A549 (cell line): ENCODE measurements around the gene ARID5B. TPM values are rescaled to one million over a fixed set of nuclear protein-coding genes. Genes with fewer than 3 reads are reported as not detected.

Source experiments
- ATAC-seq, 2 experiments: fragments of 200-7000 bp in 1 of 2; fragments of >200 bp in 1 of 2; cut with Nextera tagmentation in 1 of 2; cut with Tn5 transposase in 1 of 2; 3 replicates each; pipeline versions ENCODE4 v1.8.0 to v1.9.1; 2018 to 2020; ENCODE audit warnings: mild to moderate bottlenecking in 1 of 2, moderate library complexity in 1 of 2
- CTCF ChIA-PET: fragments of 300-600 bp; sonication (Branson Sonifier 250); formaldehyde crosslinking; extraction: SDS; loops from one replicate; lab custom pipeline; 2021; ENCODE audit warnings: antibody characterized with exemption, inconsistent platforms; lab: Yijun Ruan, JAX
- POLR2A ChIA-PET: fragments of 350-600 bp; formaldehyde crosslinking; extraction: SDS; loops from one replicate; lab custom pipeline; 2021; ENCODE audit warnings: antibody characterized with exemption, inconsistent platforms; lab: Yijun Ruan, JAX
- DNase-seq, 2 experiments: peaks; one replicate each; pipeline versions ENCODE4 v3.0.0 to v3.0.0-alpha.2; 2011 to 2016; ENCODE audit warnings: low read depth in 1 of 2, low spot score in 1 of 2
- FAIRE-seq: peaks from 2 replicates; lab custom pipeline; 2011; peaks lifted over from hg19 to GRCh38; lab: Jason Lieb, UNC
- H3K27ac ChIP-seq, 2 experiments: fragments of >200 bp; sonication (Bioruptor Twin); formaldehyde crosslinking; 3 replicates each; pipeline ENCODE4 v1.5.1; 2016 to 2017
- H3K4me1 ChIP-seq: fragments of >200 bp; sonication (Bioruptor Twin); formaldehyde crosslinking; 3 replicates; pipeline ENCODE4 v1.6.1; 2016
- H3K4me2 ChIP-seq: fragments of >200 bp; sonication (Bioruptor Twin); formaldehyde crosslinking; 3 replicates; pipeline ENCODE4 v1.6.1; 2016
- H3K4me3 ChIP-seq: fragments of >200 bp; sonication (Bioruptor Twin); formaldehyde crosslinking; 3 replicates; pipeline ENCODE4 v1.5.1; 2016
- H3K9me3 ChIP-seq: fragments of >200 bp; sonication (Bioruptor Twin); formaldehyde crosslinking; 3 replicates; pipeline ENCODE4 v1.6.1; 2016
- BHLHE40 ChIP-seq: IDR thresholded peaks from 2 replicates; pipeline ENCODE4 v1.6.1; 2012; ENCODE audit warnings: low read depth, low read length, inconsistent platforms
- CBX2 ChIP-seq: fragments of 200-600 bp; sonication (generic); IDR thresholded peaks from 2 replicates; pipeline ENCODE4 v1.6.1; 2016; ENCODE audit warnings: low read depth, mild to moderate bottlenecking, borderline replicate concordance
- CEBPB ChIP-seq, 2 experiments: fragments of >200 bp in 1 of 2; sonication (Bioruptor Twin) in 1 of 2; formaldehyde crosslinking in 1 of 2; IDR thresholded peaks; 2 replicates each; pipeline ENCODE4 v1.6.1; 2012 to 2016
- E2F6 ChIP-seq: IDR thresholded peaks from 2 replicates; pipeline ENCODE4 v1.6.1; 2012; ENCODE audit warnings: low read depth, borderline replicate concordance
- EHF ChIP-seq: fragments of 250-450 bp; sonication (Bioruptor Pico); IDR thresholded peaks from 2 replicates; pipeline ENCODE4 v1.5.0; 2020; ENCODE audit warnings: mild to moderate bottlenecking
- EHMT2 ChIP-seq: fragments of 200-600 bp; sonication (generic); IDR thresholded peaks from 2 replicates; pipeline ENCODE4 v1.6.1; 2016; ENCODE audit warnings: antibody characterized with exemption, low read depth, mild to moderate bottlenecking, moderate library complexity
- FOSL2 ChIP-seq, 2 experiments: fragments of 450-650 bp in 1 of 2; fragments of >200 bp in 1 of 2; sonication (Bioruptor Twin) in 1 of 2; formaldehyde crosslinking; IDR thresholded peaks; 2 replicates each; pipeline versions ENCODE4 v1.5.0 to v1.6.1; 2016 to 2020; ENCODE audit warnings: mild to moderate bottlenecking in 1 of 2, moderate library complexity in 1 of 2
- GATA3 ChIP-seq: IDR thresholded peaks from 2 replicates; pipeline ENCODE4 v1.6.1; 2012; ENCODE audit warnings: borderline replicate concordance
- HEYL ChIP-seq: fragments of 250-450 bp; sonication (Bioruptor Pico); IDR thresholded peaks from 2 replicates; pipeline ENCODE4 v1.8.0; 2021; ENCODE audit warnings: mild to moderate bottlenecking, moderate library complexity
- HOXA7 ChIP-seq: fragments of 250-450 bp; sonication (Bioruptor Pico); IDR thresholded peaks from 2 replicates; pipeline ENCODE4 v1.5.0; 2020; ENCODE audit warnings: mild to moderate bottlenecking, moderate library complexity
- JUNB ChIP-seq: fragments of >200 bp; sonication (Bioruptor Twin); formaldehyde crosslinking; IDR thresholded peaks from 2 replicates; pipeline ENCODE4 v1.6.1; 2016
- KDM1A ChIP-seq: fragments of 200-600 bp; sonication (generic); IDR thresholded peaks from 2 replicates; pipeline ENCODE4 v1.6.1; 2016; ENCODE audit warnings: low read depth, mild to moderate bottlenecking
- KDM5A ChIP-seq: fragments of 200-600 bp; sonication (generic); IDR thresholded peaks from 2 replicates; pipeline ENCODE4 v1.6.1; 2016; ENCODE audit warnings: antibody characterized with exemption, mild to moderate bottlenecking
- MAX ChIP-seq: IDR thresholded peaks from 2 replicates; pipeline ENCODE4 v1.6.1; 2012
- MAZ ChIP-seq: fragments of 150-350 bp; IDR thresholded peaks from 2 replicates; pipeline ENCODE4 v1.6.1; 2014; ENCODE audit warnings: antibody characterized with exemption, low read depth, low read length, borderline replicate concordance
- NPAS2 ChIP-seq: fragments of 250-450 bp; sonication (Bioruptor Pico); IDR thresholded peaks from 2 replicates; pipeline ENCODE4 v1.8.0; 2022; ENCODE audit warnings: mild to moderate bottlenecking, moderate library complexity, borderline replicate concordance
- NR3C1 ChIP-seq: fragments of >200 bp; sonication (Bioruptor Twin); formaldehyde crosslinking; IDR thresholded peaks from 3 replicates; pipeline ENCODE4 v1.6.1; 2017
- POLR2AphosphoS2 ChIP-seq: conservative IDR thresholded peaks from 2 replicates; pipeline ENCODE4 v1.6.1; 2012; ENCODE audit warnings: low read length, improper control_type of control experiment, inconsistent platforms
- RAD21 ChIP-seq, 2 experiments: fragments of >200 bp in 1 of 2; sonication (Bioruptor Twin) in 1 of 2; formaldehyde crosslinking in 1 of 2; IDR thresholded peaks in 1 of 2; conservative IDR thresholded peaks in 1 of 2; 2 replicates in 1 of 2; 3 replicates in 1 of 2; pipeline ENCODE4 v1.6.1; 2012 to 2018; ENCODE audit warnings: inconsistent platforms in 1 of 2
- RCOR1 ChIP-seq: fragments of 150-350 bp; IDR thresholded peaks from 2 replicates; pipeline ENCODE4 v1.6.1; 2014; ENCODE audit warnings: antibody characterized with exemption, low read length, low read depth
- RNF2 ChIP-seq: fragments of 200-600 bp; sonication (generic); IDR thresholded peaks from 2 replicates; pipeline ENCODE4 v1.6.1; 2016; ENCODE audit warnings: low read depth, mild to moderate bottlenecking, antibody characterized with exemption, moderate library complexity, borderline replicate concordance
- SMC3 ChIP-seq: fragments of >200 bp; sonication (Bioruptor Twin); formaldehyde crosslinking; IDR thresholded peaks from 3 replicates; pipeline ENCODE4 v1.6.1; 2018; ENCODE audit warnings: inconsistent platforms
- TFCP2L1 ChIP-seq: fragments of 250-450 bp; sonication (Bioruptor Pico); IDR thresholded peaks from 2 replicates; pipeline ENCODE4 v1.5.0; 2021; ENCODE audit warnings: mild to moderate bottlenecking
- ZC3H11A ChIP-seq: fragments of 450-650 bp; IDR thresholded peaks from 2 replicates; pipeline ENCODE4 v1.6.1; 2014; ENCODE audit warnings: antibody characterized with exemption, mild to moderate bottlenecking
- ZSCAN20 ChIP-seq: fragments of 250-450 bp; sonication (Bioruptor Pico); IDR thresholded peaks from 2 replicates; pipeline ENCODE4 v1.8.0; 2022; ENCODE audit warnings: mild to moderate bottlenecking, moderate library complexity
- WGBS: methylation state at CpG from one replicate; pipeline ENCODE4 v1.1.6; 2017; ENCODE audit errors: missing lambda C conversion rate; 5-methylcytosine and 5-hydroxymethylcytosine counted together
- polyA plus RNA-seq, 4 experiments: library from polyadenylated mRNA; depleted of rRNA in 3 of 4; stranded (reverse); fragments of >200 nt; fragmentation: RNase III in 1 of 4; extraction: RNeasy Plus Mini Kit Qiagen cat#74134 plus additional on column Dnase treatment in 1 of 4; gene quantifications; 2 replicates in 3 of 4; 3 replicates in 1 of 4; pipeline ENCODE4 v1.2.3, GENCODE V29; 2011 to 2017
- TF ChIP-seq, protein P1 (sequence below): fragments of 250-450 bp; sonication (Bioruptor Pico); IDR thresholded peaks from 2 replicates; pipeline ENCODE4 v1.5.0; 2021; ENCODE audit warnings: mild to moderate bottlenecking, moderate library complexity, borderline replicate concordance
- TF ChIP-seq, protein P2 (sequence below): fragments of >200 bp; sonication (Bioruptor Twin); formaldehyde crosslinking; IDR thresholded peaks from 2 replicates; pipeline ENCODE4 v1.6.1; 2016
- TF ChIP-seq, protein P3 (sequence below): fragments of >200 bp; sonication (Bioruptor Twin); formaldehyde crosslinking; IDR thresholded peaks from 3 replicates; pipeline ENCODE4 v1.6.1; 2016

ARID5B gene
- polyA plus RNA-seq, 2 of the 4 experiments (the other 2 are of a cell fraction): 0.75 to 1.6 TPM

DNA sequence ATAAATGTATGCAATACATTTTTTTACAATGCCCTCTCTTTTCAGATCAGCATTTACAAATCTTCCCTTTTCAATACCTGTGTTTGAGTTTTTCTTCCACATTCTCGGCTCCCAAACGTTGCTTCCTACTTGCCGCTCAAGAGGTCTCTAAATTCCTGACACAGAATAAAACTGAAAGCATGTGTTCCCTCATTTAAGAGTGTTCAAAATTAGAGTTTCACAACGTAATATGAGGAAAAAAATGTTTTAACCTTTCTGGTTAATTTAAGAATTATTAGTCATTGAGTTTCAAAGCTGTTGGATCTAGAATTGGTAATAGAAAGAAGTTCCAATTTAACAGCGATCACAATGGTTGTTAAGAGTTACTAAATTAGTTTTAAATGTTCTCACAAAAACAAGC lies 100.4 kb downstream of the ARID5B start:
- ChIA-PET POLR2A (no interaction called here), CTCF (no interaction called here)
- no peaks in the 10 kb centered on the region for H3K4me1 ChIP-seq
- no peaks in the 10 kb centered on the region for H3K9me3 ChIP-seq
- DNase-seq: no peak
- H3K4me2 ChIP-seq: no peak overlapping the region
- FAIRE-seq: no peak
- no peak overlapping the region for H3K27ac ChIP-seq
- H3K4me3 ChIP-seq: no peak overlapping the region
- WGBS: 70% methylated on average over 5 of the region's 5 CpGs
- TF ChIP-seq KDM1A (no peak), NPAS2 (CRISPR knock-in tag) (no peak), CBX2 (no peak), EHMT2 (no peak), HOXA7 (CRISPR knock-in tag) (no peak), RAD21 (conservative IDR thresholded peaks at IDR 0.05 in 1 of 2, IDR thresholded peaks at IDR 0.05 in 1 of 2) (no peak), SMC3 (no peak), RCOR1 (no peak), FOSL2 (IDR thresholded peaks at IDR 0.05) (no peak), FOSL2 (CRISPR knock-in tag; IDR thresholded peaks at IDR 0.05) (no peak), NR3C1 (no peak), JUNB (no peak), TFCP2L1 (CRISPR knock-in tag) (no peak), ZSCAN20 (CRISPR knock-in tag) (no peak), BHLHE40 (no peak), E2F6 (no peak), MAZ (no peak), EHF (no peak), ZC3H11A (no peak)
- TF ChIP-seq, protein P1, sequence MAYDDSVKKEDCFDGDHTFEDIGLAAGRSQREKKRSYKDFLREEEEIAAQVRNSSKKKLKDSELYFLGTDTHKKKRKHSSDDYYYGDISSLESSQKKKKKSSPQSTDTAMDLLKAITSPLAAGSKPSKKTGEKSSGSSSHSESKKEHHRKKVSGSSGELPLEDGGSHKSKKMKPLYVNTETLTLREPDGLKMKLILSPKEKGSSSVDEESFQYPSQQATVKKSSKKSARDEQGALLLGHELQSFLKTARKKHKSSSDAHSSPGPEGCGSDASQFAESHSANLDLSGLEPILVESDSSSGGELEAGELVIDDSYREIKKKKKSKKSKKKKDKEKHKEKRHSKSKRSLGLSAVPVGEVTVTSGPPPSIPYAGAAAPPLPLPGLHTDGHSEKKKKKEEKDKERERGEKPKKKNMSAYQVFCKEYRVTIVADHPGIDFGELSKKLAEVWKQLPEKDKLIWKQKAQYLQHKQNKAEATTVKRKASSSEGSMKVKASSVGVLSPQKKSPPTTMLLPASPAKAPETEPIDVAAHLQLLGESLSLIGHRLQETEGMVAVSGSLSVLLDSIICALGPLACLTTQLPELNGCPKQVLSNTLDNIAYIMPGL: no peak
- no peak for ATAC-seq

DNA sequence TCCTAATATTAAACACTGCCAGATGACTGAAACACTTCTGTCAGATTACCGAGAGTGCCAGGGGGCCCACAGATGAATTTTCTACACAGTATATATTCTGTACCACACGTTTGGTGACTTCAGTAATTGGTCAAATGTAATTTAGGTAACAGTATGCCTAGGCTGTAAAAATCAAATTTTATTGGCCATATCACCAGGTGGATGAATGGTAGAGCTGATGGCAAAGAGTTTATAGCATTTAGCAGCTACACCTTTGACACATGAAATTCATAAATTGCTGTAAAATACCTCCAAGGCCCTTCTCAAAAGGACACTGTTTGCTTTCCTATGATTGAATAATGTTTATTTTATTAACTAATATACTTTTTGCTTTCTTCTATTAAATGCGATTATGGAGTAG lies 101.3 kb downstream of the ARID5B start:
- Histone ChIP-seq H3K4me3 (no peak overlapping the region), H3K4me2 (no peak overlapping the region), H3K27ac (no peak overlapping the region), H3K4me1 (no peaks in the 10 kb centered on the region), H3K9me3 (no peaks in the 10 kb centered on the region)
- FAIRE-seq: no peak
- TF ChIP-seq POLR2AphosphoS2: no peak
- no peak for TF ChIP-seq MAX
- TF ChIP-seq KDM1A: no peak
- TF ChIP-seq CBX2: no peak
- TF ChIP-seq, protein P2, sequence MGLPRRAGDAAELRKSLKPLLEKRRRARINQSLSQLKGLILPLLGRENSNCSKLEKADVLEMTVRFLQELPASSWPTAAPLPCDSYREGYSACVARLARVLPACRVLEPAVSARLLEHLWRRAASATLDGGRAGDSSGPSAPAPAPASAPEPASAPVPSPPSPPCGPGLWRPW: no peak
- TF ChIP-seq SMC3: no peak
- TF ChIP-seq KDM5A: no peak
- TF ChIP-seq CEBPB (IDR thresholded peaks at IDR 0.05): no peak
- WGBS: 58% methylated on average over 3 of the region's 3 CpGs
- DNase-seq: no peak
- no peak for ATAC-seq
- POLR2A ChIA-PET: no interaction called here
- CTCF ChIA-PET: no interaction called here

DNA sequence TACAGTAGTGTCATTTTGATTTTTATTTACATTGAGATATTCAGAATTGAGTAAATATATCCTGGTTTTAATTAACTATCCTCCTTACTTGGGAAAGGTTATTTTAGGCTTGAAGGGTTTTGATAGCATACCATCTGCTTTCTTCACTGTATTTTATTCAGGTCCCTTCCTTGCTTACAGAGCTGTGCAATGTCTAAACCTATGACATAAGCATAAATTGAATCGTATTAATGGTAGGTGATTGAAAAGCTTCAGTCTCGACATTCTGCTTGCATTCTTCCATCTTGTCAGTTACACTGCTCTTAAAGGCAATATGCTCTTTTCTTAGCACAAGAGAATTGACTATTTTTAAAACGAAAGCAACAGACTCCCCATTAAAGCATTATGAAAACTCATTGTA lies 102.5 kb downstream of the ARID5B start:
- DNase-seq (no peak), FAIRE-seq (no peak), ATAC-seq (no peak)
- H3K4me1 ChIP-seq: no peaks in the 10 kb centered on the region
- CTCF ChIA-PET: interaction anchor here (0.9 to 1.3 kb wide), 4 partner anchors 8 to 29 kb away, joined by 3 to 5 read pairs (median 3); no protein-coding TSS in a partner anchor
- H3K4me2 ChIP-seq: no peak overlapping the region
- H3K9me3 ChIP-seq: no peaks in the 10 kb centered on the region
- H3K27ac ChIP-seq: no peak overlapping the region
- H3K4me3 ChIP-seq: no peak overlapping the region
- WGBS: 29% methylated on average over 3 of the region's 3 CpGs
- POLR2A ChIA-PET: no interaction called here
- no peak for TF ChIP-seq RNF2
- no peak for TF ChIP-seq CEBPB (IDR thresholded peaks at IDR 0.05)
- TF ChIP-seq, protein P3, sequence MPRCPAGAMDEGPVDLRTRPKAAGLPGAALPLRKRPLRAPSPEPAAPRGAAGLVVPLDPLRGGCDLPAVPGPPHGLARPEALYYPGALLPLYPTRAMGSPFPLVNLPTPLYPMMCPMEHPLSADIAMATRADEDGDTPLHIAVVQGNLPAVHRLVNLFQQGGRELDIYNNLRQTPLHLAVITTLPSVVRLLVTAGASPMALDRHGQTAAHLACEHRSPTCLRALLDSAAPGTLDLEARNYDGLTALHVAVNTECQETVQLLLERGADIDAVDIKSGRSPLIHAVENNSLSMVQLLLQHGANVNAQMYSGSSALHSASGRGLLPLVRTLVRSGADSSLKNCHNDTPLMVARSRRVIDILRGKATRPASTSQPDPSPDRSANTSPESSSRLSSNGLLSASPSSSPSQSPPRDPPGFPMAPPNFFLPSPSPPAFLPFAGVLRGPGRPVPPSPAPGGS: no peak
- no peak for TF ChIP-seq KDM5A
- TF ChIP-seq RCOR1: no peak
- no peak for TF ChIP-seq HEYL (CRISPR knock-in tag)
- TF ChIP-seq EHF: no peak
- TF ChIP-seq, protein P1: no peak
- TF ChIP-seq RAD21 (conservative IDR thresholded peaks at IDR 0.05 in 1 of 2, IDR thresholded peaks at IDR 0.05 in 1 of 2): no peak
- no peak for TF ChIP-seq KDM1A
- no peak for TF ChIP-seq GATA3
